ENCODE results near the gene CD34. TPM values are rescaled to one million over a fixed set of nuclear protein-coding genes. Genes with fewer than 3 reads are reported as not detected.

Gene CD34
- total RNA-seq, 1 experiment from 2014 or later, result 0.35 TPM

DNA sequence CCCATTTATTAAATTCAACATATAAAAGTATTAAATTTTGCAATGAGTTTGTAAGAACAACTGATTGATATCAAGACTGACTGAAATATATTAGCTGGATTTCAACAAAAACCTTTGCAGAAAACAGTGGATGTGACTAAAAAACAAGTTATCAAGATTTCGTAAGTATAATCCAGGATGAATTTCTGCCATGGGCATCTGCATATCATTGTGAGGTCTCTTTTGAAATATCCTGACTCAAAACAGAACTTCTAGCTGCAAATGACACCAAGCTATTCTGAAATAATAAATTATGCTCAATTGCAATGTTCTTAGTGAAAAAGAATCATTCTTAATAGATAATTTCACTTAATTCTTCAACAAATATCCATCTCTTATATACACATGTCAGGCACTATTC is 52.6 kb downstream of the CD34 start:
- H4K8ac ChIP-seq (replicated peaks; ENCODE audit: insufficient read length, low read depth, low read length), result no peak overlapping the region
- H3K4me3 Mint-ChIP-seq, result no peak overlapping the region
- H2BK20ac ChIP-seq (ENCODE audit: low read depth, low read length, poor library complexity, severe bottlenecking), result no peak overlapping the region
- no peaks in the 10 kb centered on the region for H3K23me2 ChIP-seq (ENCODE audit: insufficient read length, low read depth, low read length, poor library complexity, severe bottlenecking)
- H4K20me1 ChIP-seq (ENCODE audit: control insufficient read depth, insufficient read depth, insufficient read length), result no peaks in the 10 kb centered on the region
- DNase-seq, result no peak
- H3K9me3 Mint-ChIP-seq, result no peaks in the 10 kb centered on the region
- H2AK5ac ChIP-seq (ENCODE audit: insufficient read length, low read length), result no peak overlapping the region
- H3T11ph ChIP-seq (ENCODE audit: low read length), result no peak overlapping the region
- H3K4me2 ChIP-seq (ENCODE audit: insufficient read depth, insufficient read length, low read length), result no peak overlapping the region
- TF ChIP-seq, protein P1, sequence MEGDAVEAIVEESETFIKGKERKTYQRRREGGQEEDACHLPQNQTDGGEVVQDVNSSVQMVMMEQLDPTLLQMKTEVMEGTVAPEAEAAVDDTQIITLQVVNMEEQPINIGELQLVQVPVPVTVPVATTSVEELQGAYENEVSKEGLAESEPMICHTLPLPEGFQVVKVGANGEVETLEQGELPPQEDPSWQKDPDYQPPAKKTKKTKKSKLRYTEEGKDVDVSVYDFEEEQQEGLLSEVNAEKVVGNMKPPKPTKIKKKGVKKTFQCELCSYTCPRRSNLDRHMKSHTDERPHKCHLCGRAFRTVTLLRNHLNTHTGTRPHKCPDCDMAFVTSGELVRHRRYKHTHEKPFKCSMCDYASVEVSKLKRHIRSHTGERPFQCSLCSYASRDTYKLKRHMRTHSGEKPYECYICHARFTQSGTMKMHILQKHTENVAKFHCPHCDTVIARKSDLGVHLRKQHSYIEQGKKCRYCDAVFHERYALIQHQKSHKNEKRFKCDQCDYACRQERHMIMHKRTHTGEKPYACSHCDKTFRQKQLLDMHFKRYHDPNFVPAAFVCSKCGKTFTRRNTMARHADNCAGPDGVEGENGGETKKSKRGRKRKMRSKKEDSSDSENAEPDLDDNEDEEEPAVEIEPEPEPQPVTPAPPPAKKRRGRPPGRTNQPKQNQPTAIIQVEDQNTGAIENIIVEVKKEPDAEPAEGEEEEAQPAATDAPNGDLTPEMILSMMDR (conservative IDR thresholded peaks at IDR 0.05), result no peak
- H4K5ac ChIP-seq (ENCODE audit: insufficient read length, low read depth, low read length), result no peak overlapping the region
- no peak overlapping the region for H2AFZ ChIP-seq (ENCODE audit: low read length)
- no peak overlapping the region for H3K23ac ChIP-seq (ENCODE audit: insufficient read length, low read depth, low read length)
- no peaks in the 10 kb centered on the region for H3K79me2 ChIP-seq (ENCODE audit: insufficient read depth, low read length)
- H3K4me1 ChIP-seq (ENCODE audit: insufficient read depth, low read length), result peaks cover 5% of the 10 kb centered on the region; the same call in 1 of the 2 replicates
- H3K14ac ChIP-seq (ENCODE audit: insufficient read depth, low read length), result no peak overlapping the region
- no peak overlapping the region for H3K27ac ChIP-seq (ENCODE audit: insufficient read length, low read depth, low read length)
- no peaks in the 10 kb centered on the region for H3K27me3 Mint-ChIP-seq (ENCODE audit: low read depth)
- no peaks in the 10 kb centered on the region for H3K79me1 ChIP-seq (ENCODE audit: insufficient read depth, low read depth, low read length, poor library complexity, severe bottlenecking)
- no peak overlapping the region for H3K9ac ChIP-seq (ENCODE audit: extremely low read depth, insufficient read length, low read length)
- H3K27ac Mint-ChIP-seq, result no peak overlapping the region
- no peak overlapping the region for H3K18ac ChIP-seq (ENCODE audit: insufficient read length, low read depth, low read length)
- no peak overlapping the region for H2BK15ac ChIP-seq (ENCODE audit: low read depth, low read length)
- H3K9me3 ChIP-seq (ENCODE audit: control insufficient read depth, low read depth, low read length), result no peaks in the 10 kb centered on the region
- peaks cover 2 to 3% of the 10 kb centered on the region in 2 experiments; a peak in 2 of 4 replicates for H3K4me1 Mint-ChIP-seq
- H3K56ac ChIP-seq (ENCODE audit: insufficient read length, low read depth, low read length), result no peak overlapping the region
- H3K4ac ChIP-seq (ENCODE audit: low read depth, low read length), result no peak overlapping the region
- H2BK12ac ChIP-seq (ENCODE audit: insufficient read length, low read depth, low read length), result no peak overlapping the region
- no peak overlapping the region for H2BK120ac ChIP-seq (ENCODE audit: low read depth, low read length, poor library complexity, severe bottlenecking)
- H3K27me3 ChIP-seq (ENCODE audit: insufficient read depth, low read length), result no peaks in the 10 kb centered on the region
- H4K91ac ChIP-seq (ENCODE audit: insufficient read length, low read depth, low read length), result no peak overlapping the region
- WGBS (ENCODE audit: extremely low coverage, insufficient read length, low lambda C conversion rate), result no CpG with 5 or more reads among the region's 1 CpG
- no peak overlapping the region for H2BK5ac ChIP-seq (ENCODE audit: insufficient read length, low read length)
- no peaks in the 10 kb centered on the region; a peak in 1 of 7 replicates for H3K36me3 Mint-ChIP-seq (ENCODE audit: insufficient read depth in 1 of 3, low read depth in 3 of 3)

Data from H9 (cell line).